GM12891 (cell line): ENCODE data around the gene TAF5L.

Source experiments
- PAX5 ChIP-seq: IDR thresholded peaks from 2 replicates; pipeline ENCODE4 v1.6.1; 2011; ENCODE audit warnings: low read length, moderate library complexity, mild to moderate bottlenecking; ENCODE audit not compliant: insufficient read depth, severe bottlenecking
- POLR2A ChIP-seq: IDR thresholded peaks from 2 replicates; pipeline ENCODE4 v1.6.1; 2011; ENCODE audit warnings: low read depth, low read length, control low read depth
- POLR2AphosphoS5 ChIP-seq: IDR thresholded peaks from 2 replicates; pipeline ENCODE4 v1.6.1; 2011; ENCODE audit warnings: low read depth, low read length, control low read depth
- POU2F2 ChIP-seq: IDR thresholded peaks from 2 replicates; pipeline ENCODE4 v1.6.1; 2011; ENCODE audit warnings: low read depth, mild to moderate bottlenecking, control low read depth, low read length, moderate library complexity
- SPI1 ChIP-seq: IDR thresholded peaks from 2 replicates; pipeline ENCODE4 v1.6.1; 2011; ENCODE audit warnings: low read depth, low read length, control low read depth
- TAF1 ChIP-seq: IDR thresholded peaks from 2 replicates; pipeline ENCODE4 v1.6.1; 2011; ENCODE audit warnings: low read depth, low read length, control low read depth

DNA sequence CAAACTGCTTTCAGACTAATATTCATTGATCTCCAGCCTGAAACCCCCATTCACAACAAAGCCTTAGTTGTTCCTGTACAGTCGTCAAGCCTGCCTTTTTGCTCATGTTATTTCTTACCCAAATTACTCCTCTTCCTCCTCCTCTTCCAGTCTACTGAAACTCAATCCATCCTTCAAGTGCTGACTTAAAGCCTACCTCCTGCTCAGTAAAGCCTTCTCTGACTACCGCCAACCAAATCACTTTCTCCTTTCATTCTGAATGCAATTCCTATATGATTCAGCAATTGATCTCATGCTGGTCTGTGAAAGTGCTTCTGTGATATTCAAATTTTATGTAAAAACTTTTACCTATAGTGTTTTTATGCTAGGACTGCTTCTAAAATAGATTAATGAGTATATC, 18.6 kb downstream of the TAF5L start:
- no peak for TF ChIP-seq POLR2A
- no peak for TF ChIP-seq POLR2AphosphoS5
- TF ChIP-seq TAF1 = no peak
- TF ChIP-seq SPI1 = no peak
- no peak for TF ChIP-seq PAX5
- no peak for TF ChIP-seq POU2F2
